SK-N-SH (cell line): ENCODE results near the gene CNEP1R1. TPM values are rescaled to one million over a fixed set of nuclear protein-coding genes. Genes with fewer than 3 reads are reported as not detected.

Experiments
- CTCF ChIA-PET: fragments of 300-600, 350-600 bp; formaldehyde crosslinking; extraction: SDS; loops from one replicate; lab custom pipeline; 2021; lab: Yijun Ruan, JAX
- POLR2A ChIA-PET: fragments of 350-600 bp; sonication (Branson Sonifier 250); formaldehyde crosslinking; extraction: SDS; loops from one replicate; lab custom pipeline; 2020; ENCODE audit warnings: antibody characterized with exemption, inconsistent platforms; lab: Yijun Ruan, JAX
- DNase-seq: peaks from one replicate; pipeline ENCODE4 v3.0.0; 2012
- H2AFZ ChIP-seq: fragments of 200-600 bp; sonication (generic); 2 replicates; pipeline ENCODE4 v1.8.1; 2016; ENCODE audit warnings: antibody characterized with exemption, mild to moderate bottlenecking, low read depth
- H3F3A ChIP-seq: fragments of 200-600 bp; sonication (generic); replicated peaks from 2 replicates; pipeline ENCODE3; 2016; ENCODE audit warnings: antibody characterized with exemption, mild to moderate bottlenecking; ENCODE audit not compliant: insufficient read depth
- H3K27ac ChIP-seq, 2 experiments: fragments of 200-500 bp in 1 of 2; fragments of 200-600 bp in 1 of 2; sonication (Bioruptor generic) in 1 of 2; sonication (generic), shearing (Covaris generic) in 1 of 2; 2 replicates each; pipeline versions ENCODE4 v1.5.1 to v1.6.1; 2014 to 2016; ENCODE audit warnings: low read depth in 2 of 2, inconsistent platforms in 1 of 2, low read length in 1 of 2, mild to moderate bottlenecking in 1 of 2, mixed read lengths in 1 of 2
- H3K27me3 ChIP-seq: fragments of 200-600 bp; sonication (generic), shearing (Covaris generic); 2 replicates; pipeline ENCODE4 v1.6.1; 2016; ENCODE audit warnings: mixed run types; ENCODE audit not compliant: insufficient read depth
- H3K36me3 ChIP-seq, 2 experiments: fragments of 200-500 bp in 1 of 2; fragments of 200-600 bp in 1 of 2; sonication (Bioruptor generic) in 1 of 2; sonication (generic) in 1 of 2; replicated peaks in 1 of 2; 2 replicates each; pipeline versions ENCODE3 to v1.5.1; 2014 to 2016; ENCODE audit warnings: low read length in 1 of 2, mild to moderate bottlenecking in 1 of 2; ENCODE audit not compliant: insufficient read depth in 2 of 2, control insufficient read depth in 1 of 2
- H3K4me1 ChIP-seq, 2 experiments: fragments of 200-500 bp in 1 of 2; fragments of 200-600 bp in 1 of 2; sonication (Bioruptor generic) in 1 of 2; sonication (generic), shearing (Covaris generic) in 1 of 2; 2 replicates each; pipeline versions ENCODE4 v1.5.1 to v1.6.1; 2014 to 2016; ENCODE audit warnings: low read depth in 1 of 2, low read length in 1 of 2, mixed run types in 1 of 2; ENCODE audit not compliant: insufficient read depth in 2 of 2, control insufficient read depth in 1 of 2
- H3K4me2 ChIP-seq: fragments of 200-600 bp; sonication (generic), shearing (Covaris generic); 2 replicates; pipeline ENCODE4 v1.6.1; 2017; ENCODE audit warnings: mixed run types
- H3K4me3 ChIP-seq, 2 experiments: fragments of 200-500 bp in 1 of 2; fragments of 200-600 bp in 1 of 2; sonication (Bioruptor generic) in 1 of 2; sonication (generic), shearing (Covaris generic) in 1 of 2; 2 replicates each; pipeline versions ENCODE4 v1.5.1 to v1.8.1; 2014 to 2016; ENCODE audit warnings: low read depth in 2 of 2, inconsistent platforms in 1 of 2, low read length in 1 of 2, mild to moderate bottlenecking in 1 of 2, mixed read lengths in 1 of 2, moderate library complexity in 1 of 2
- H3K79me2 ChIP-seq: fragments of 200-600 bp; sonication (generic); 2 replicates; pipeline ENCODE4 v1.8.1; 2017; ENCODE audit warnings: mild to moderate bottlenecking; ENCODE audit not compliant: insufficient read depth
- H3K9ac ChIP-seq: fragments of 200-600 bp; sonication (generic); 2 replicates; pipeline ENCODE4 v1.6.1; 2017; ENCODE audit warnings: mixed run types
- H3K9me2 ChIP-seq: fragments of 200-600 bp; sonication (generic); 2 replicates; pipeline ENCODE4 v1.6.1; 2017; ENCODE audit warnings: mixed run types
- H3K9me3 ChIP-seq: fragments of 200-600 bp; sonication (generic); 2 replicates; pipeline ENCODE4 v1.6.1; 2017; ENCODE audit warnings: mixed run types, mild to moderate bottlenecking, moderate library complexity
- H4K20me1 ChIP-seq: fragments of 200-600 bp; sonication (generic); 2 replicates; pipeline ENCODE4 v1.6.1; 2017; ENCODE audit warnings: mild to moderate bottlenecking, mixed run types; ENCODE audit not compliant: insufficient read depth
- EZH2phosphoT487 ChIP-seq: fragments of 200-600 bp; sonication (generic); IDR thresholded peaks from 2 replicates; pipeline ENCODE4 v1.6.1; 2017; ENCODE audit warnings: low read depth, mixed run types, mild to moderate bottlenecking, antibody characterized with exemption, moderate library complexity, borderline replicate concordance
- FOSL2 ChIP-seq: IDR thresholded peaks from 2 replicates; pipeline ENCODE4 v1.4.0; 2012; ENCODE audit warnings: low read depth, mild to moderate bottlenecking, moderate library complexity, borderline replicate concordance
- FOXM1 ChIP-seq: IDR thresholded peaks from 2 replicates; pipeline ENCODE4 v1.4.0; 2012; ENCODE audit warnings: low read depth, mild to moderate bottlenecking
- GABPA ChIP-seq: IDR thresholded peaks from 2 replicates; pipeline ENCODE4 v1.4.0; 2012; ENCODE audit warnings: low read depth, mild to moderate bottlenecking
- GATA2 ChIP-seq: sonication (generic); formaldehyde crosslinking; IDR thresholded peaks from 2 replicates; pipeline ENCODE4 v1.5.0; 2020; ENCODE audit warnings: mild to moderate bottlenecking, missing genetic modification reagents
- NFIC ChIP-seq: IDR thresholded peaks from 2 replicates; pipeline ENCODE4 v1.4.0; 2012; ENCODE audit warnings: borderline replicate concordance
- NRF1 ChIP-seq: IDR thresholded peaks from 2 replicates; pipeline ENCODE4 v1.6.1; 2012; ENCODE audit warnings: low read depth, mild to moderate bottlenecking, low read length
- PBX3 ChIP-seq: IDR thresholded peaks from 2 replicates; pipeline ENCODE4; 2012
- POLR2AphosphoS5 ChIP-seq: IDR thresholded peaks from 2 replicates; pipeline ENCODE4 v1.6.1; 2012; ENCODE audit warnings: low read depth, low read length
- RAD21 ChIP-seq: IDR thresholded peaks from 2 replicates; pipeline ENCODE4 v1.6.1; 2012; ENCODE audit warnings: mild to moderate bottlenecking, low read length
- RCOR1 ChIP-seq: fragments of 150-350 bp; IDR thresholded peaks from 2 replicates; pipeline ENCODE4 v1.6.1; 2017; ENCODE audit warnings: antibody characterized with exemption, low read length
- SIN3A ChIP-seq: IDR thresholded peaks from 2 replicates; pipeline ENCODE4 v1.6.1; 2012; ENCODE audit warnings: low read depth, mild to moderate bottlenecking, low read length, moderate library complexity, borderline replicate concordance
- TEAD4 ChIP-seq: IDR thresholded peaks from 2 replicates; pipeline ENCODE4 v1.4.0; 2012; ENCODE audit warnings: mild to moderate bottlenecking, borderline replicate concordance; ENCODE audit not compliant: insufficient read depth
- USF1 ChIP-seq: IDR thresholded peaks from 2 replicates; pipeline ENCODE4 v1.4.0; 2012; ENCODE audit warnings: low read depth, borderline replicate concordance
- USF2 ChIP-seq: fragments of 150-350 bp; IDR thresholded peaks from 2 replicates; pipeline ENCODE4 v1.6.1; 2017; ENCODE audit warnings: antibody characterized with exemption, low read length, low read depth, borderline replicate concordance
- WGBS: methylation state at CpG from one replicate; pipeline ENCODE4 v1.1.6; 2017; ENCODE audit warnings: low lambda C conversion rate; 5-methylcytosine and 5-hydroxymethylcytosine counted together
- polyA plus RNA-seq, 3 experiments: library from polyadenylated mRNA; depleted of rRNA; stranded (reverse); fragments of >200 nt; gene quantifications; 2 replicates each; pipeline ENCODE4 v1.2.3, GENCODE V29; 2012
- TF ChIP-seq, protein P1 (sequence below): IDR thresholded peaks from 2 replicates; pipeline ENCODE4 v1.6.1; 2012; ENCODE audit warnings: mild to moderate bottlenecking, low read depth, low read length, moderate library complexity

The CNEP1R1 gene
- polyA plus RNA-seq, 1 of the 3 experiments (the other 2 are of a cell fraction), result 19.2 TPM

DNA sequence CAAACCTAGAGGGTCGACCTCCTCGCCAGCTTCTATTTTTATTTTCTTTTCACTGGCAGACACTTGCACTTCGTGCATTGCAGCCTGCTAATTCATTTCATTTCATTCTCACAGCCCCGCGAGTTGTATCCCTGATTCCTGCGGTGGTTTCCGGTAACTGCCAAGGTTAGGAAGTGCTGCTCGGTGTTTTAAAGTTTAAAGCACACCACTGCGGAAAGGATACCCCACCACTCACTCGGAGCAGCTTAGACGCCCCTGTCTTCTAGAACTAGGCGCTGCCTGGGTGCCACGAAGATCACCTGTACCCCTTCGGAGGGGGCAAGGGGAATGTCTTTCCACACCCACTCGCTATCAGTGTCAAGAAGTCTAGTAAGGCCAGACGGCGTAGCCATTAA, 509 bp downstream of the CNEP1R1 start (continued):
- TF ChIP-seq, protein P1, sequence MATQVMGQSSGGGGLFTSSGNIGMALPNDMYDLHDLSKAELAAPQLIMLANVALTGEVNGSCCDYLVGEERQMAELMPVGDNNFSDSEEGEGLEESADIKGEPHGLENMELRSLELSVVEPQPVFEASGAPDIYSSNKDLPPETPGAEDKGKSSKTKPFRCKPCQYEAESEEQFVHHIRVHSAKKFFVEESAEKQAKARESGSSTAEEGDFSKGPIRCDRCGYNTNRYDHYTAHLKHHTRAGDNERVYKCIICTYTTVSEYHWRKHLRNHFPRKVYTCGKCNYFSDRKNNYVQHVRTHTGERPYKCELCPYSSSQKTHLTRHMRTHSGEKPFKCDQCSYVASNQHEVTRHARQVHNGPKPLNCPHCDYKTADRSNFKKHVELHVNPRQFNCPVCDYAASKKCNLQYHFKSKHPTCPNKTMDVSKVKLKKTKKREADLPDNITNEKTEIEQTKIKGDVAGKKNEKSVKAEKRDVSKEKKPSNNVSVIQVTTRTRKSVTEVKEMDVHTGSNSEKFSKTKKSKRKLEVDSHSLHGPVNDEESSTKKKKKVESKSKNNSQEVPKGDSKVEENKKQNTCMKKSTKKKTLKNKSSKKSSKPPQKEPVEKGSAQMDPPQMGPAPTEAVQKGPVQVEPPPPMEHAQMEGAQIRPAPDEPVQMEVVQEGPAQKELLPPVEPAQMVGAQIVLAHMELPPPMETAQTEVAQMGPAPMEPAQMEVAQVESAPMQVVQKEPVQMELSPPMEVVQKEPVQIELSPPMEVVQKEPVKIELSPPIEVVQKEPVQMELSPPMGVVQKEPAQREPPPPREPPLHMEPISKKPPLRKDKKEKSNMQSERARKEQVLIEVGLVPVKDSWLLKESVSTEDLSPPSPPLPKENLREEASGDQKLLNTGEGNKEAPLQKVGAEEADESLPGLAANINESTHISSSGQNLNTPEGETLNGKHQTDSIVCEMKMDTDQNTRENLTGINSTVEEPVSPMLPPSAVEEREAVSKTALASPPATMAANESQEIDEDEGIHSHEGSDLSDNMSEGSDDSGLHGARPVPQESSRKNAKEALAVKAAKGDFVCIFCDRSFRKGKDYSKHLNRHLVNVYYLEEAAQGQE, result no peak
- TF ChIP-seq GATA2 (no peak), GABPA (no peak), USF1 (no peak), NRF1 (no peak), FOSL2 (no peak), POLR2AphosphoS5 (no peak), RCOR1 (no peak), NFIC (no peak), PBX3 (no peak)

DNA sequence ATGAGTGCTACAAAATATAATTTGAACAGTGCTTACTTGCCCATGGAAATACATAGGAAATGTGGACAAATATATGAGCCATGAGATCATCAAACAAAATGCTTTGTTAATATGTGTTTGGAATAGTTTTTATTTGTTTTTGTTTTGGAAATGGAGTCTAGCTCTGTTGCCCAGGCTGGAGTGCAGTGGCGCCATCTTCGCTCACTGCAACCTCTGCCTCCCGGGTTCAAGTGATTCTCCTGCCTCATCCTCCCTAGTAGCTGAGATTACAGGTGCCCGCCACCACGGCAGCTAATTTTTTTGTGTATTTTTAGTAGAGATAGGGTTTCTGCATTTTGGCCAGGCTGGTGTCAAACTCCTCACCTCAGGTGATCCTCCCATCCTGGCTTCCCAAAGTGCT, 2.8 kb downstream of the CNEP1R1 start:
- WGBS, result 94% methylated on average over 5 of the region's 5 CpGs
- CTCF ChIA-PET, result interaction anchor here (1.3 to 1.4 kb wide), 2 partner anchors 40 to 183 kb away, joined by 4 read pairs; no protein-coding TSS in a partner anchor

More for the DNA sequence above, 2.8 kb downstream of the CNEP1R1 start:
- Histone ChIP-seq H3K4me3 (no peak overlapping the region), H4K20me1 (no peaks in the 10 kb centered on the region), H3K27ac (no peak overlapping the region), H3K79me2 (peaks cover 65% of the 10 kb centered on the region), H3K9ac (no peak overlapping the region), H3K9me3 (no peaks in the 10 kb centered on the region), H3K9me2 (no peaks in the 10 kb centered on the region), H3K4me2 (no peak overlapping the region), H3K4me1 (peaks cover 5 to 18% of the 10 kb centered on the region in 2 experiments; a peak in 3 of 4 replicates), H2AFZ (no peak overlapping the region), H3K36me3 (peaks cover 38 to 42% of the 10 kb centered on the region in 2 experiments), H3K27me3 (no peaks in the 10 kb centered on the region), H3F3A (no peaks in the 10 kb centered on the region)
- POLR2A ChIA-PET, result no interaction called here
- TF ChIP-seq FOXM1 (no peak), USF2 (no peak), PBX3 (no peak), SIN3A (no peak), EZH2phosphoT487 (no peak), TEAD4 (no peak), RAD21 (no peak)
- DNase-seq, result no peak
